HG03135 (cell line): ENCODE measurements around the gene CPNE5.

Experiments used
- ATAC-seq: cut with Tn5 transposase; IDR thresholded peaks from one replicate; pipeline ENCODE4 v1.9.1; 2021; ENCODE audit warnings: mild to moderate bottlenecking, moderate library complexity; ENCODE audit not compliant: unreplicated experiment

Gene CPNE5

GRCh38 chr6:36858407-36858981 lies 19.2 kb upstream of the CPNE5 start:
- no peak for ATAC-seq

GRCh38 chr6:36857325-36857724 lies 18.1 kb upstream of the CPNE5 start:
- ATAC-seq: no peak

GRCh38 chr6:36856277-36856676 lies 17.0 kb upstream of the CPNE5 start:
- ATAC-seq: no peak

GRCh38 chr6:36855750-36856149 lies 16.5 kb upstream of the CPNE5 start:
- ATAC-seq: no peak

GRCh38 chr6:36853325-36853724 lies 14.1 kb upstream of the CPNE5 start:
- ATAC-seq: no peak

GRCh38 chr6:36852481-36853147 lies 13.4 kb upstream of the CPNE5 start:
- no peak for ATAC-seq

GRCh38 chr6:36851626-36852025 lies 12.4 kb upstream of the CPNE5 start:
- no peak for ATAC-seq

- no peak for ATAC-seq
Measured at GRCh38 chr6:36851149-36851614, 11.9 kb upstream of the CPNE5 start.

GRCh38 chr6:36850021-36850420 lies 10.8 kb upstream of the CPNE5 start:
- no peak for ATAC-seq

GRCh38 chr6:36848658-36849441 lies 9.6 kb upstream of the CPNE5 start:
- ATAC-seq: no peak

GRCh38 chr6:36847991-36848390 lies 8.7 kb upstream of the CPNE5 start:
- ATAC-seq: no peak

GRCh38 chr6:36847152-36847551 lies 7.9 kb upstream of the CPNE5 start:
- ATAC-seq: no peak

- ATAC-seq: no peak
Measured at GRCh38 chr6:36845233-36845632, 6.0 kb upstream of the CPNE5 start.

- no peak for ATAC-seq
Measured at GRCh38 chr6:36844232-36845170, 5.3 kb upstream of the CPNE5 start.

GRCh38 chr6:36843170-36843569 lies 3.9 kb upstream of the CPNE5 start:
- no peak for ATAC-seq

- ATAC-seq: no peak
Measured at GRCh38 chr6:36841756-36842155, 2.5 kb upstream of the CPNE5 start.

GRCh38 chr6:36840432-36841403 lies 1.5 kb upstream of the CPNE5 start:
- ATAC-seq: no peak

- ATAC-seq: no peak
Measured at GRCh38 chr6:36839749-36840431, 646 bp upstream of the CPNE5 start.

- no peak for ATAC-seq
Measured at GRCh38 chr6:36837686-36838085, 1.6 kb downstream of the CPNE5 start.
